ENCODE measurements around the gene PRR19.

The PRR19 gene

GRCh38 chr19:42280815-42281145, 21.2 kb upstream of the PRR19 start:
- no peak; the same call in 1 of the 2 replicates for TF ChIP-seq TCF12 (IDR thresholded peaks at IDR 0.05; ENCODE audit: low read depth)
- no peak for TF ChIP-seq CREB1 (IDR thresholded peaks at IDR 0.05; ENCODE audit: low read depth)
- TF ChIP-seq TEAD4 (IDR thresholded peaks at IDR 0.05), result no peak
- TF ChIP-seq YY1 (IDR thresholded peaks at IDR 0.05; ENCODE audit: low read depth), result no peak
- no peak for TF ChIP-seq RAD21 (IDR thresholded peaks at IDR 0.05; ENCODE audit: low read depth)
- no peak for TF ChIP-seq EP300 (IDR thresholded peaks at IDR 0.05; ENCODE audit: borderline replicate concordance)
- no peak; the same call in 1 of the 2 replicates for TF ChIP-seq ZBTB7A (IDR thresholded peaks at IDR 0.05; ENCODE audit: low read depth)
- TF ChIP-seq TAF1 (IDR thresholded peaks at IDR 0.05; ENCODE audit: low read depth), result no peak
- TF ChIP-seq CEBPB (IDR thresholded peaks at IDR 0.05), result no peak
- TF ChIP-seq, protein P1, sequence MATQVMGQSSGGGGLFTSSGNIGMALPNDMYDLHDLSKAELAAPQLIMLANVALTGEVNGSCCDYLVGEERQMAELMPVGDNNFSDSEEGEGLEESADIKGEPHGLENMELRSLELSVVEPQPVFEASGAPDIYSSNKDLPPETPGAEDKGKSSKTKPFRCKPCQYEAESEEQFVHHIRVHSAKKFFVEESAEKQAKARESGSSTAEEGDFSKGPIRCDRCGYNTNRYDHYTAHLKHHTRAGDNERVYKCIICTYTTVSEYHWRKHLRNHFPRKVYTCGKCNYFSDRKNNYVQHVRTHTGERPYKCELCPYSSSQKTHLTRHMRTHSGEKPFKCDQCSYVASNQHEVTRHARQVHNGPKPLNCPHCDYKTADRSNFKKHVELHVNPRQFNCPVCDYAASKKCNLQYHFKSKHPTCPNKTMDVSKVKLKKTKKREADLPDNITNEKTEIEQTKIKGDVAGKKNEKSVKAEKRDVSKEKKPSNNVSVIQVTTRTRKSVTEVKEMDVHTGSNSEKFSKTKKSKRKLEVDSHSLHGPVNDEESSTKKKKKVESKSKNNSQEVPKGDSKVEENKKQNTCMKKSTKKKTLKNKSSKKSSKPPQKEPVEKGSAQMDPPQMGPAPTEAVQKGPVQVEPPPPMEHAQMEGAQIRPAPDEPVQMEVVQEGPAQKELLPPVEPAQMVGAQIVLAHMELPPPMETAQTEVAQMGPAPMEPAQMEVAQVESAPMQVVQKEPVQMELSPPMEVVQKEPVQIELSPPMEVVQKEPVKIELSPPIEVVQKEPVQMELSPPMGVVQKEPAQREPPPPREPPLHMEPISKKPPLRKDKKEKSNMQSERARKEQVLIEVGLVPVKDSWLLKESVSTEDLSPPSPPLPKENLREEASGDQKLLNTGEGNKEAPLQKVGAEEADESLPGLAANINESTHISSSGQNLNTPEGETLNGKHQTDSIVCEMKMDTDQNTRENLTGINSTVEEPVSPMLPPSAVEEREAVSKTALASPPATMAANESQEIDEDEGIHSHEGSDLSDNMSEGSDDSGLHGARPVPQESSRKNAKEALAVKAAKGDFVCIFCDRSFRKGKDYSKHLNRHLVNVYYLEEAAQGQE (IDR thresholded peaks at IDR 0.05; ENCODE audit: low read depth), result no peak
- TF ChIP-seq, protein P2, sequence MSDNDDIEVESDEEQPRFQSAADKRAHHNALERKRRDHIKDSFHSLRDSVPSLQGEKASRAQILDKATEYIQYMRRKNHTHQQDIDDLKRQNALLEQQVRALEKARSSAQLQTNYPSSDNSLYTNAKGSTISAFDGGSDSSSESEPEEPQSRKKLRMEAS (IDR thresholded peaks at IDR 0.05), result no peak
- no peak for TF ChIP-seq NFIC (IDR thresholded peaks at IDR 0.05)
- no peak for TF ChIP-seq FOXM1 (IDR thresholded peaks at IDR 0.05; ENCODE audit: borderline replicate concordance, low read depth)
- no peak for TF ChIP-seq USF1 (IDR thresholded peaks at IDR 0.05)
- no peak for TF ChIP-seq EGR1 (IDR thresholded peaks at IDR 0.05)

GRCh38 chr19:42281146-42281826, 20.6 kb upstream of the PRR19 start:
- TF ChIP-seq USF1 (IDR thresholded peaks at IDR 0.05) (no peak), EP300 (IDR thresholded peaks at IDR 0.05; ENCODE audit: borderline replicate concordance) (peak; percentile 16; the same call in 1 of the 2 replicates), NFIC (IDR thresholded peaks at IDR 0.05) (peak; percentile 66; the same call in 1 of the 2 replicates)

- TF ChIP-seq CEBPB (IDR thresholded peaks at IDR 0.05) (no peak), CREB1 (IDR thresholded peaks at IDR 0.05; ENCODE audit: low read depth) (no peak), ZBTB7A (IDR thresholded peaks at IDR 0.05; ENCODE audit: low read depth) (peak; percentile 69; the same call in 1 of the 2 replicates), EP300 (IDR thresholded peaks at IDR 0.05; ENCODE audit: borderline replicate concordance) (0 out of 2 replicates have a peak, but pooled peaks have one; percentile 6), TEAD4 (IDR thresholded peaks at IDR 0.05) (no peak), EGR1 (IDR thresholded peaks at IDR 0.05) (no peak)
- TF ChIP-seq, protein P2 (IDR thresholded peaks at IDR 0.05), result no peak
Measured at GRCh38 chr19:42281827-42282762, 19.8 kb upstream of the PRR19 start.

DNA sequence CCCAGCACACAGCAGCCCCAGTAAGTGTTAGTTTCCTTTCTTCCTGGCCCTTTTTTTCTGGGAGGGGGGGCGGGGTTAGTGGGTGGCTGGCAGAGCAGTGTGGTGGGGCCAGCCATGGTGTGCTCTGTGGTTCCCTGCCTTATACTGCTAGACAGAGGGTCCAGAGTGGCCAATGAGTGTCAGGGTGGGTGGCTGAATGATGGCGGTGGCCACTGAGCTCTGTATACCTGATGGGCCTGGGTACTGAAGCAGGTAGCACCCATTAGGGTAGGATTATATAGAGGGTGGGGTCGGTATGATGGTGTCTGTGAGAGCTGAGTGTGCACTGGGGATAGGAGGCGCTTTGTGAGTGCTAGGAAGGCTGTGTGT, 19.1 kb upstream of the PRR19 start:
- TF ChIP-seq, protein P2 (IDR thresholded peaks at IDR 0.05), result 0 out of 2 replicates have a peak, but pooled peaks have one; percentile 5
- TF ChIP-seq RAD21 (IDR thresholded peaks at IDR 0.05; ENCODE audit: low read depth), result no peak

GRCh38 chr19:42283188-42284065, 18.5 kb upstream of the PRR19 start:
- TF ChIP-seq, protein P2 (IDR thresholded peaks at IDR 0.05), result peak; percentile 47; the same call in 1 of the 2 replicates
- TF ChIP-seq EP300 (IDR thresholded peaks at IDR 0.05; ENCODE audit: borderline replicate concordance), result no peak; the same call in 1 of the 2 replicates
- peak; percentile 70; the same call in 1 of the 2 replicates for TF ChIP-seq ZBTB7A (IDR thresholded peaks at IDR 0.05; ENCODE audit: low read depth)
- peak; percentile 71 for TF ChIP-seq NFIC (IDR thresholded peaks at IDR 0.05)
- no peak for TF ChIP-seq RAD21 (IDR thresholded peaks at IDR 0.05; ENCODE audit: low read depth)

- TF ChIP-seq USF1 (IDR thresholded peaks at IDR 0.05), result peak; percentile 48
- TF ChIP-seq, protein P1 (IDR thresholded peaks at IDR 0.05; ENCODE audit: low read depth), result no peak
- TF ChIP-seq EGR1 (IDR thresholded peaks at IDR 0.05), result peak; percentile 33; the same call in 1 of the 2 replicates
Measured at GRCh38 chr19:42284066-42284501, 17.8 kb upstream of the PRR19 start.
